GM23338 (cell line): Measurements from ENCODE around the gene SLC6A3. TPM values are rescaled to one million over a fixed set of nuclear protein-coding genes. Genes with fewer than 3 reads are reported as not detected.

Source experiments
- ATAC-seq: fragments of 200-7000 bp; cut with Tn5 transposase; 3 replicates; pipeline ENCODE4 v1.9.1; 2020
- DNase-seq: peaks from one replicate; pipeline ENCODE4 v3.0.0-alpha.2; 2015; ENCODE audit warnings: low spot score
- H2AFZ ChIP-seq: fragments of 200-600 bp; sonication (generic); 2 replicates; pipeline ENCODE4 v1.8.0; 2016; ENCODE audit warnings: antibody characterized with exemption, mild to moderate bottlenecking, moderate library complexity
- H3F3A ChIP-seq: fragments of 200-600 bp; sonication (generic); replicated peaks from 2 replicates; pipeline ENCODE4 v1.8.0; 2017; ENCODE audit warnings: antibody characterized with exemption, mixed run types, low read depth
- H3K27ac ChIP-seq: fragments of 200-600 bp; sonication (generic); 2 replicates; pipeline ENCODE4 v1.6.1; 2016; ENCODE audit warnings: low read depth
- H3K27me3 ChIP-seq: fragments of 200-600 bp; sonication (generic); 2 replicates; pipeline ENCODE4 v1.8.0; 2016; ENCODE audit warnings: mild to moderate bottlenecking, mixed run types, moderate library complexity; ENCODE audit not compliant: insufficient read depth
- H3K36me3 ChIP-seq: fragments of 200-600 bp; sonication (generic); 2 replicates; pipeline ENCODE4 v1.8.0; 2016; ENCODE audit warnings: mild to moderate bottlenecking; ENCODE audit not compliant: insufficient read depth
- H3K4me1 ChIP-seq: fragments of 200-600 bp; sonication (generic); 2 replicates; pipeline ENCODE4 v1.8.0; 2016; ENCODE audit warnings: mild to moderate bottlenecking, moderate library complexity; ENCODE audit not compliant: insufficient read depth
- H3K4me2 ChIP-seq: fragments of 200-600 bp; sonication (generic); 2 replicates; pipeline ENCODE4 v1.7.1; 2017; ENCODE audit warnings: mixed run types
- H3K4me3 ChIP-seq: fragments of 200-600 bp; sonication (generic); 2 replicates; pipeline ENCODE4 v1.6.1; 2016; ENCODE audit warnings: mixed run types
- H3K79me2 ChIP-seq: fragments of 200-600 bp; sonication (generic); replicated peaks from 2 replicates; pipeline ENCODE4 v1.8.0; 2017; ENCODE audit warnings: mild to moderate bottlenecking; ENCODE audit not compliant: insufficient read depth
- H3K9me2 ChIP-seq: fragments of 200-600 bp; sonication (generic); 2 replicates; pipeline ENCODE4 v1.8.0; 2017; ENCODE audit not compliant: insufficient read depth
- H4K20me1 ChIP-seq: fragments of 200-600 bp; sonication (generic); replicated peaks from 2 replicates; pipeline ENCODE4 v1.8.0; 2017; ENCODE audit warnings: mild to moderate bottlenecking; ENCODE audit not compliant: insufficient read depth
- H3K27ac Mint-ChIP-seq: 2 replicates; pipeline ENCODE4 v1.8.0; 2020; ENCODE audit warnings: inconsistent platforms, mild to moderate bottlenecking, moderate library complexity, mixed read lengths
- H3K27me3 Mint-ChIP-seq: 3 replicates; pipeline ENCODE4 v1.8.0; 2022; ENCODE audit warnings: low read depth, mild to moderate bottlenecking, moderate library complexity, mixed read lengths, inconsistent platforms; ENCODE audit not compliant: insufficient read depth, poor library complexity
- H3K36me3 Mint-ChIP-seq: 3 replicates; pipeline ENCODE4 v1.8.0; 2021; ENCODE audit warnings: low read depth, mild to moderate bottlenecking, inconsistent platforms, moderate library complexity, mixed read lengths
- H3K4me1 Mint-ChIP-seq: 3 replicates; pipeline ENCODE4 v1.8.0; 2020; ENCODE audit warnings: mild to moderate bottlenecking, inconsistent platforms, mixed read lengths
- H3K4me3 Mint-ChIP-seq: 3 replicates; pipeline ENCODE4 v1.8.0; 2021; ENCODE audit warnings: moderate library complexity, mild to moderate bottlenecking, inconsistent platforms, mixed read lengths
- H3K9me3 Mint-ChIP-seq: 3 replicates; pipeline ENCODE4 v1.8.0; 2020; ENCODE audit warnings: moderate library complexity, mild to moderate bottlenecking, inconsistent platforms, mixed read lengths
- CREB1 ChIP-seq: fragments of 250-450 bp; sonication (Bioruptor Pico); IDR thresholded peaks from 2 replicates; pipeline ENCODE4 v1.5.0; 2020; ENCODE audit warnings: low read depth, mild to moderate bottlenecking, moderate library complexity
- CTCF ChIP-seq, 2 experiments: fragments of 200-600 bp in 1 of 2; sonication (generic) in 1 of 2; conservative IDR thresholded peaks; 2 replicates each; pipeline versions ENCODE4 v1.5.1 to v1.6.1; 2016 to 2017; ENCODE audit warnings: antibody characterized with exemption in 2 of 2, low read depth in 2 of 2, mild to moderate bottlenecking in 2 of 2, moderate library complexity in 1 of 2
- ETS1 ChIP-seq: IDR thresholded peaks from 2 replicates; pipeline ENCODE4 v1.6.1; 2016; ENCODE audit warnings: antibody characterized with exemption
- EZH2 ChIP-seq: fragments of 200-600 bp; sonication (generic); IDR thresholded peaks from one replicate; pipeline ENCODE4 v1.8.0; 2017; ENCODE audit warnings: antibody characterized with exemption, mild to moderate bottlenecking, low read depth; ENCODE audit not compliant: unreplicated experiment
- EZH2phosphoT487 ChIP-seq: fragments of 200-600 bp; sonication (generic); IDR thresholded peaks from one replicate; pipeline ENCODE4 v1.8.1; 2018; ENCODE audit warnings: antibody characterized with exemption; ENCODE audit not compliant: unreplicated experiment
- JUNB ChIP-seq: IDR thresholded peaks from one replicate; pipeline ENCODE4 v1.6.1; 2016; ENCODE audit warnings: antibody characterized with exemption; ENCODE audit not compliant: unreplicated experiment
- NANOG ChIP-seq: IDR thresholded peaks from 2 replicates; pipeline ENCODE4 v1.6.1; 2016; ENCODE audit warnings: antibody characterized with exemption, borderline replicate concordance
- POLR2AphosphoS5 ChIP-seq: IDR thresholded peaks from 2 replicates; pipeline ENCODE4 v1.6.1; 2016; ENCODE audit warnings: antibody characterized with exemption, low read depth
- REST ChIP-seq: IDR thresholded peaks from one replicate; pipeline ENCODE4 v1.6.1; 2018; ENCODE audit warnings: antibody characterized with exemption; ENCODE audit not compliant: unreplicated experiment
- STAT1 ChIP-seq: IDR thresholded peaks from one replicate; pipeline ENCODE4 v1.6.1; 2016; ENCODE audit warnings: antibody characterized with exemption; ENCODE audit not compliant: unreplicated experiment
- ZNF114 ChIP-seq: fragments of 250-450 bp; sonication (Bioruptor Pico); IDR thresholded peaks from 2 replicates; pipeline ENCODE4 v1.5.0; 2020; ENCODE audit warnings: mild to moderate bottlenecking, moderate library complexity
- ZNF331 ChIP-seq: fragments of 250-450 bp; sonication (Bioruptor Pico); IDR thresholded peaks from 2 replicates; pipeline ENCODE4 v1.5.0; 2020; ENCODE audit warnings: low read depth, mild to moderate bottlenecking, moderate library complexity
- ZNF462 ChIP-seq: fragments of 250-450 bp; sonication (Bioruptor Pico); IDR thresholded peaks from 2 replicates; pipeline ENCODE4 v1.5.0; 2020; ENCODE audit warnings: mild to moderate bottlenecking, moderate library complexity
- polyA plus RNA-seq: library from polyadenylated mRNA; unstranded; fragments of >200 nt; fragmentation: Nextera tagmentation; extraction: Ambion mirVana; gene quantifications from 2 replicates; pipeline ENCODE4 v1.2.1, GENCODE V29; 2016
- total RNA-seq: library from RNA; depleted of rRNA; stranded (reverse); fragments of >200 nt; shearing (Covaris generic); gene quantifications from 2 replicates; pipeline ENCODE4 v1.2.3, GENCODE V29; 2014

SLC6A3 gene
- total and polyA plus RNA-seq, 2 experiments from 2014 or later, result 0.76 to 1.0 TPM

GRCh38 chr5:1465117-1465516 is 19.9 kb upstream of the SLC6A3 start:
- peaks cover 50% of the 10 kb centered on the region for H3F3A ChIP-seq
- H3K4me2 ChIP-seq, result no peak overlapping the region
- DNase-seq (no peak), ATAC-seq (no peak)
- no peaks in the 10 kb centered on the region for H3K27me3 ChIP-seq
- H3K4me1 ChIP-seq, result no peaks in the 10 kb centered on the region
- H4K20me1 ChIP-seq, result peaks cover 7% of the 10 kb centered on the region; the same call in 1 of the 2 replicates
- H3K79me2 ChIP-seq, result no peaks in the 10 kb centered on the region
- H3K4me3 ChIP-seq, result no peak overlapping the region
- Mint-ChIP-seq H3K9me3 (peaks cover 20% of the 10 kb centered on the region), H3K27ac (no peak overlapping the region), H3K36me3 (peaks cover 89% of the 10 kb centered on the region), H3K27me3 (peaks cover 28% of the 10 kb centered on the region), H3K4me1 (no peaks in the 10 kb centered on the region; the same call in 2 of the 3 replicates), H3K4me3 (no peak overlapping the region)
- no peak overlapping the region for H2AFZ ChIP-seq
- TF ChIP-seq POLR2AphosphoS5, result no peak; the same call in 1 of the 2 replicates
- TF ChIP-seq STAT1, result no peak
- TF ChIP-seq REST, result no peak
- TF ChIP-seq ETS1, result no peak
- no peak for TF ChIP-seq EZH2
- no peak for TF ChIP-seq CTCF (conservative IDR thresholded peaks at IDR 0.05; ENCODE audit: low read depth in 2 of 2)
- no peak for TF ChIP-seq NANOG
- no peak for TF ChIP-seq ZNF331 (CRISPR knock-in tag)
- TF ChIP-seq JUNB, result no peak
- no peak for TF ChIP-seq CREB1
- TF ChIP-seq ZNF462 (CRISPR knock-in tag), result no peak
- TF ChIP-seq ZNF114, result no peak
- TF ChIP-seq EZH2phosphoT487, result no peak
- no peaks in the 10 kb centered on the region for H3K9me2 ChIP-seq
- H3K27ac ChIP-seq, result no peak overlapping the region
- peaks cover 43% of the 10 kb centered on the region for H3K36me3 ChIP-seq
